ENCODE data around the gene CYB561D1. TPM values are rescaled to one million over a fixed set of nuclear protein-coding genes. Genes with fewer than 3 reads are reported as not detected.

CYB561D1 gene
- total and polyA plus RNA-seq, 2 donors (not counting 3 experiments of a cell fraction or from before 2014, with no cell fraction given) = 7.2 to 7.3 TPM

DNA sequence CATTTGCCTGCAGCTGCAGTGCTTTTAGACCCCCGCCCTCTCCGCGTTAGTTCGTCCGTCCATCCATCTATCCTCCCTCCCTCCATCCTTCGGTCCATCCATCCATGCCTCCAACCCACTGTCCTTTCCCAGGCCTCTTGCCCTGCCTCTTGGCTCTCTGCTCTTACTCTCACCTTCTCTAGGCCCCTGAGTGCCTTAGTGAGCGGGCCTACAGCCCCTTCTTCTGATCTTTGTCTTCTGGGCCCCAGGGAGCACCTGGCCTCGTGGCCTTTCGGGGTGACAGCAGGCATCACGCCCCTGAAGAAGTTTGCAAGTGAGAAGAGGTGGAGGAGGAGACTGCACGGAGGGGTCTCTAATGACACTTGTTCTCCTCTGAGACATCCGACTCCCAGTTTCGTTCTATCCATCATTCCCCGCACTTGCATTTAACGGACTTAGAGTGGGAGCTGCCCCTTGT, 9.3 kb upstream of the CYB561D1 start:
- peak overlapping the region; percentile 92 for H3K4me2 ChIP-seq (ENCODE audit: insufficient read depth, low read length)
- DNase-seq (ENCODE audit: low read depth, low spot score) (no peak), FAIRE-seq (peak; percentile 33)
- H3K9me3 ChIP-seq (replicated peaks; ENCODE audit: control insufficient read depth, insufficient read depth, low read length) = no peaks in the 10 kb centered on the region
- H3K9me1 ChIP-seq (replicated peaks; ENCODE audit: control insufficient read depth, extremely low read depth, insufficient read depth, low read length) = no peaks in the 10 kb centered on the region
- H3K4me3 ChIP-seq (replicated peaks in 1 of 3; ENCODE audit: insufficient read depth in 1 of 3, low read depth in 1 of 3, low read length in 3 of 3) = peak overlapping the region; percentile 66 to 76 (median 69)
- peak overlapping the region; percentile 83 for H3K27ac ChIP-seq (ENCODE audit: insufficient read depth, low read depth, low read length)
- H4K20me1 ChIP-seq (replicated peaks; ENCODE audit: control insufficient read depth, extremely low read depth, insufficient read depth, low read length) = no peaks in the 10 kb centered on the region
- BruUV-seq (replicated peaks) = TSS peak; percentile 73
- dilution Hi-C loops (cut with MboI; ENCODE audit: extremely low pct_ligation_motif_present, low sequenced_read_pairs) (no loop called here), intact Hi-C loops (cut with micrococcal nuclease) (loop anchor here (10.0 kb wide), 3 partner anchors 130 to 280 kb away; partner anchors contain the start of genes AMPD2, EPS8L3 and GNAT2)
- no peaks in the 10 kb centered on the region for H3K79me2 ChIP-seq (ENCODE audit: control insufficient read depth, insufficient read depth, low read length)
- ChIA-PET POLR2A (interaction anchor here (0.8 to 1.2 kb wide), 3 partner anchors 9 to 287 kb away, joined by 3 to 6 read pairs (median 3); partner anchors contain the start of gene CYB561D1), CTCF (interaction anchor here (3.1 to 3.4 kb wide), 3 partner anchors 9 to 48 kb away, joined by 19 to 27 read pairs (median 22); partner anchors contain the start of gene CYB561D1)
- TF ChIP-seq EZH2 (IDR thresholded peaks at IDR 0.05; ENCODE audit: borderline replicate concordance, low read depth, low read length, severe bottlenecking) = no peak
- H3K36me3 ChIP-seq (ENCODE audit: control insufficient read depth in 2 of 2, extremely low read depth in 1 of 2, insufficient read depth in 2 of 2, low read length in 2 of 2) = peaks cover 2% of the 10 kb centered on the region in 2 experiments
- peak overlapping the region; percentile 99 for H2AFZ ChIP-seq (ENCODE audit: low read depth, low read length)
- H3K4me1 ChIP-seq (ENCODE audit: control insufficient read depth, extremely low read depth, insufficient read depth, low read length) = peaks cover 14% of the 10 kb centered on the region
- peak overlapping the region; percentile 93 for H3K9ac ChIP-seq (replicated peaks; ENCODE audit: extremely low read depth, insufficient read depth, low read length)
- H3K27me3 ChIP-seq (ENCODE audit: control insufficient read depth in 2 of 2, insufficient read depth in 2 of 2, low read length in 2 of 2) = peaks cover 17 to 21% of the 10 kb centered on the region in 2 experiments

GRCh38 chr1:109485001-109485400, 8.9 kb upstream of the CYB561D1 start:
- BruUV-seq (replicated peaks) = no TSS peak
- peaks cover 2% of the 10 kb centered on the region in 2 experiments for H3K36me3 ChIP-seq (ENCODE audit: control insufficient read depth in 2 of 2, extremely low read depth in 1 of 2, insufficient read depth in 2 of 2, low read length in 2 of 2)
- no peak for DNase-seq (ENCODE audit: low read depth, low spot score)
- H3K9me1 ChIP-seq (replicated peaks; ENCODE audit: control insufficient read depth, extremely low read depth, insufficient read depth, low read length) = no peaks in the 10 kb centered on the region
- no peaks in the 10 kb centered on the region for H4K20me1 ChIP-seq (replicated peaks; ENCODE audit: control insufficient read depth, extremely low read depth, insufficient read depth, low read length)
- TF ChIP-seq FOS (IDR thresholded peaks at IDR 0.05; ENCODE audit: borderline replicate concordance, insufficient read depth, low read length) (no peak), JUN (IDR thresholded peaks at IDR 0.05; ENCODE audit: borderline replicate concordance, insufficient read depth, insufficient read length, low read depth) (no peak), EZH2 (IDR thresholded peaks at IDR 0.05; ENCODE audit: borderline replicate concordance, low read depth, low read length, severe bottlenecking) (no peak), MYC (IDR thresholded peaks at IDR 0.05; ENCODE audit: low read depth, low read length) (no peak), GATA2 (IDR thresholded peaks at IDR 0.05; ENCODE audit: insufficient read depth, insufficient read length, low read depth, low read length) (no peak)
- no peak for FAIRE-seq
- no peak overlapping the region for H3K9ac ChIP-seq (replicated peaks; ENCODE audit: extremely low read depth, insufficient read depth, low read length)
- dilution Hi-C loops (cut with MboI; ENCODE audit: extremely low pct_ligation_motif_present, low sequenced_read_pairs) (no loop called here), intact Hi-C loops (cut with micrococcal nuclease) (loop anchor here (10.0 kb wide), 3 partner anchors 130 to 280 kb away; partner anchors contain the start of genes AMPD2, EPS8L3 and GNAT2)
- H3K27me3 ChIP-seq (ENCODE audit: control insufficient read depth in 2 of 2, insufficient read depth in 2 of 2, low read length in 2 of 2) = peaks cover 17 to 21% of the 10 kb centered on the region in 2 experiments
- no peaks in the 10 kb centered on the region for H3K9me3 ChIP-seq (replicated peaks; ENCODE audit: control insufficient read depth, insufficient read depth, low read length)
- H3K4me1 ChIP-seq (ENCODE audit: control insufficient read depth, extremely low read depth, insufficient read depth, low read length) = peaks cover 14% of the 10 kb centered on the region
- CTCF ChIA-PET = interaction anchor here (1.9 to 3.3 kb wide), 3 partner anchors 8 to 59 kb away, joined by 4 to 27 read pairs (median 19); partner anchors contain the start of genes CYB561D1 and PSMA5
- no peaks in the 10 kb centered on the region for H3K79me2 ChIP-seq (ENCODE audit: control insufficient read depth, insufficient read depth, low read length)
- H3K4me3 ChIP-seq (replicated peaks in 1 of 3; ENCODE audit: insufficient read depth in 1 of 3, low read depth in 1 of 3, low read length in 3 of 3) = peak overlapping the region in 1 of 3 experiments; percentile 76
- peak overlapping the region; percentile 92 for H3K4me2 ChIP-seq (ENCODE audit: insufficient read depth, low read length)
- POLR2A ChIA-PET = no interaction called here
- peak overlapping the region; percentile 99 for H2AFZ ChIP-seq (ENCODE audit: low read depth, low read length)
- no peak overlapping the region for H3K27ac ChIP-seq (ENCODE audit: insufficient read depth, low read depth, low read length)

All from endothelial cell of umbilical vein (primary cell).